H1 (cell line): ENCODE results near the gene DDX31. TPM values are rescaled to one million over a fixed set of nuclear protein-coding genes. Genes with fewer than 3 reads are reported as not detected.

Experiments used
- CTCF ChIA-PET: fragments of 300-600 bp; sonication (Branson Sonifier 250); formaldehyde crosslinking; loops from one replicate; lab custom pipeline; 2021; ENCODE audit not compliant: partially characterized antibody; lab: Charles Lee
- POLR2A ChIA-PET: fragments of 300-600 bp; sonication (Branson Sonifier 250); formaldehyde crosslinking; loops from one replicate; lab custom pipeline; 2021; ENCODE audit warnings: inconsistent platforms; ENCODE audit not compliant: partially characterized antibody; lab: Charles Lee
- DNase-seq, 2 experiments: peaks; one replicate each; pipeline versions ENCODE4 v3.0.0 to v3.0.0-alpha.2; 2010 to 2022; ENCODE audit warnings: low spot score in 2 of 2, low read depth in 1 of 2, mixed read lengths in 1 of 2
- FAIRE-seq: peaks from 2 replicates; lab custom pipeline; 2011; peaks lifted over from hg19 to GRCh38; lab: Jason Lieb, UNC
- H2AFZ ChIP-seq: 2 replicates; pipeline ENCODE4 v1.8.1; 2012; ENCODE audit warnings: low read length, inconsistent platforms
- H2AK5ac ChIP-seq: 2 replicates; pipeline ENCODE4 v1.6.1; 2013; ENCODE audit warnings: low read depth, low read length
- H2BK120ac ChIP-seq: replicated peaks from 2 replicates; pipeline ENCODE3; 2013; ENCODE audit warnings: low read depth, low read length, inconsistent platforms
- H2BK12ac ChIP-seq: 2 replicates; pipeline ENCODE4 v1.6.1; 2013; ENCODE audit warnings: low read depth, low read length
- H2BK15ac ChIP-seq: 2 replicates; pipeline ENCODE4 v1.6.1; 2013; ENCODE audit warnings: low read length
- H2BK20ac ChIP-seq: 2 replicates; pipeline ENCODE4 v1.6.1; 2013; ENCODE audit warnings: low read length
- H2BK5ac ChIP-seq: 2 replicates; pipeline ENCODE4 v1.6.1; 2013; ENCODE audit warnings: low read depth, low read length
- H3K14ac ChIP-seq: 2 replicates; pipeline ENCODE4 v1.6.1; 2013; ENCODE audit warnings: inconsistent platforms; ENCODE audit not compliant: insufficient read length
- H3K18ac ChIP-seq: 2 replicates; pipeline ENCODE4 v1.6.1; 2013; ENCODE audit warnings: low read length; ENCODE audit errors: extremely low read depth
- H3K23ac ChIP-seq: 2 replicates; pipeline ENCODE4 v1.6.1; 2013; ENCODE audit warnings: inconsistent platforms; ENCODE audit not compliant: insufficient read length
- H3K23me2 ChIP-seq: 2 replicates; pipeline ENCODE4 v1.6.1; 2013; ENCODE audit warnings: low read depth, low read length
- H3K27ac ChIP-seq: 2 replicates; pipeline ENCODE4 v1.6.1; 2011; ENCODE audit warnings: low read depth, low read length, inconsistent platforms
- H3K27me3 ChIP-seq, 4 experiments: replicated peaks in 1 of 4; 1 replicate in 1 of 4; 2 replicates in 3 of 4; pipeline versions ENCODE4 v1.6.1 to v1.8.1; 2011 to 2013; ENCODE audit warnings: low read length in 3 of 4, mild to moderate bottlenecking in 3 of 4, inconsistent platforms in 2 of 4, mixed read lengths in 2 of 4, moderate library complexity in 1 of 4; ENCODE audit not compliant: control insufficient read depth in 3 of 4, insufficient read depth in 3 of 4; ENCODE audit errors: extremely low read depth in 1 of 4
- H3K36me3 ChIP-seq, 4 experiments: 2 replicates each; pipeline versions ENCODE4 v1.6.1 to v1.8.1; 2011 to 2013; ENCODE audit warnings: mild to moderate bottlenecking in 4 of 4, low read length in 3 of 4, moderate library complexity in 2 of 4, control low read depth in 1 of 4, inconsistent platforms in 1 of 4; ENCODE audit not compliant: insufficient read depth in 4 of 4, control insufficient read depth in 2 of 4
- H3K4ac ChIP-seq: replicated peaks from 2 replicates; pipeline ENCODE3; 2013; ENCODE audit warnings: low read length, low read depth, mixed read lengths, inconsistent platforms; ENCODE audit not compliant: insufficient read length
- H3K4me1 ChIP-seq, 4 experiments: replicated peaks in 1 of 4; 1 replicate in 1 of 4; 2 replicates in 3 of 4; pipeline versions ENCODE4 v1.6.1 to v1.8.1; 2011 to 2013; ENCODE audit warnings: low read length in 3 of 4, inconsistent platforms in 2 of 4, mixed read lengths in 1 of 4; ENCODE audit not compliant: insufficient read depth in 4 of 4, control insufficient read depth in 3 of 4
- H3K4me2 ChIP-seq, 2 experiments: 2 replicates each; pipeline versions ENCODE4 v1.6.1 to v1.8.1; 2011 to 2013; ENCODE audit warnings: low read depth in 2 of 2, low read length in 2 of 2, control low read depth in 1 of 2, inconsistent platforms in 1 of 2, mild to moderate bottlenecking in 1 of 2; ENCODE audit not compliant: insufficient read depth in 1 of 2
- H3K4me3 ChIP-seq, 4 experiments: fragments of 200-600, 300-600 bp in 1 of 4; sonication (generic), shearing (Covaris generic), sonication (Bioruptor Twin) in 1 of 4; 2 replicates each; pipeline versions ENCODE4 v1.5.1 to v1.8.1; 2011 to 2016; ENCODE audit warnings: low read length in 4 of 4, low read depth in 3 of 4, control low read depth in 2 of 4, inconsistent platforms in 2 of 4, mild to moderate bottlenecking in 2 of 4, mixed read lengths in 1 of 4, moderate library complexity in 1 of 4; ENCODE audit not compliant: insufficient read depth in 2 of 4; ENCODE audit errors: extremely low read depth in 1 of 4
- H3K56ac ChIP-seq: replicated peaks from 2 replicates; pipeline ENCODE3; 2013; ENCODE audit warnings: low read depth, mild to moderate bottlenecking, mixed read lengths, low read length, inconsistent platforms; ENCODE audit not compliant: insufficient read length
- H3K79me1 ChIP-seq: 2 replicates; pipeline ENCODE4 v1.6.1; 2013; ENCODE audit warnings: low read depth, low read length, control low read depth
- H3K79me2 ChIP-seq, 2 experiments: 2 replicates each; pipeline versions ENCODE4 v1.6.1 to v1.8.1; 2012 to 2013; ENCODE audit warnings: low read length in 2 of 2, mild to moderate bottlenecking in 2 of 2, inconsistent platforms in 1 of 2; ENCODE audit not compliant: insufficient read depth in 2 of 2, control insufficient read depth in 1 of 2
- H3K9ac ChIP-seq, 4 experiments: replicated peaks in 1 of 4; 1 replicate in 1 of 4; 2 replicates in 3 of 4; pipeline versions ENCODE4 v1.6.1 to v1.8.1; 2011 to 2013; ENCODE audit warnings: low read depth in 3 of 4, low read length in 3 of 4, control low read depth in 2 of 4, mild to moderate bottlenecking in 2 of 4, moderate library complexity in 2 of 4, inconsistent platforms in 1 of 4; ENCODE audit errors: extremely low read depth in 1 of 4
- H3K9me3 ChIP-seq, 2 experiments: 2 replicates each; pipeline versions ENCODE4 v1.6.1 to v1.8.1; 2012 to 2013; ENCODE audit warnings: mild to moderate bottlenecking in 2 of 2, moderate library complexity in 2 of 2, control low read depth in 1 of 2, inconsistent platforms in 1 of 2, low read depth in 1 of 2, low read length in 1 of 2, mixed read lengths in 1 of 2; ENCODE audit not compliant: insufficient read depth in 2 of 2
- H4K20me1 ChIP-seq, 2 experiments: replicated peaks in 1 of 2; 2 replicates each; pipeline versions ENCODE3 to v1.8.1; 2011 to 2013; ENCODE audit warnings: inconsistent platforms in 2 of 2, low read length in 2 of 2, mild to moderate bottlenecking in 1 of 2; ENCODE audit not compliant: insufficient read depth in 2 of 2, control insufficient read depth in 1 of 2
- H4K5ac ChIP-seq: 2 replicates; pipeline ENCODE4 v1.6.1; 2013; ENCODE audit warnings: low read length, low read depth, mixed read lengths, inconsistent platforms; ENCODE audit not compliant: insufficient read length
- H4K8ac ChIP-seq: 2 replicates; pipeline ENCODE4 v1.8.0; 2013; ENCODE audit warnings: mild to moderate bottlenecking, moderate library complexity, low read length, inconsistent platforms; ENCODE audit not compliant: insufficient read depth; ENCODE audit errors: extremely low read depth
- H4K91ac ChIP-seq: replicated peaks from 2 replicates; pipeline ENCODE3; 2013; ENCODE audit warnings: low read length, mixed read lengths, inconsistent platforms; ENCODE audit not compliant: insufficient read length
- CBX5 ChIP-seq: fragments of 300-800, 300-1000 bp; sonication (generic); IDR thresholded peaks from 2 replicates; pipeline ENCODE4 v1.7.1; 2016; ENCODE audit warnings: antibody characterized with exemption, low read length, low read depth
- CHD1 ChIP-seq: IDR thresholded peaks from 2 replicates; pipeline ENCODE4 v1.6.1; 2012; ENCODE audit warnings: low read depth, low read length, improper control_type of control experiment
- EGR1 ChIP-seq: IDR thresholded peaks from 2 replicates; pipeline ENCODE4 v1.6.1; 2011; ENCODE audit warnings: low read depth, low read length, borderline replicate concordance
- HDAC6 ChIP-seq: IDR thresholded peaks from one replicate; pipeline ENCODE4 v1.7.1; 2012; ENCODE audit warnings: low read depth, mild to moderate bottlenecking, inconsistent platforms, low read length, moderate library complexity
- KDM1A ChIP-seq: fragments of 200-600, 300-600 bp; sonication (generic); IDR thresholded peaks from 2 replicates; pipeline ENCODE4 v1.7.1; 2016; ENCODE audit warnings: mild to moderate bottlenecking, low read length, borderline replicate concordance
- MAX ChIP-seq: IDR thresholded peaks from 2 replicates; pipeline ENCODE4 v1.6.1; 2012; ENCODE audit warnings: inconsistent platforms
- SIX5 ChIP-seq: IDR thresholded peaks from 2 replicates; pipeline ENCODE4 v1.6.1; 2011; ENCODE audit warnings: mild to moderate bottlenecking, low read depth, low read length
- TAF1 ChIP-seq: IDR thresholded peaks from 2 replicates; pipeline ENCODE4 v1.6.1; 2011; ENCODE audit warnings: mild to moderate bottlenecking, low read depth, low read length
- WGBS, 2 experiments: shearing (Covaris generic) in 1 of 2; methylation state at CpG; one replicate each; pipeline versions ENCODE4 v1.1.6 to v1.1.7; 2013 to 2015; ENCODE audit warnings: low lambda C conversion rate in 2 of 2, mixed read lengths in 2 of 2, inconsistent platforms in 1 of 2, low coverage in 1 of 2, missing lambda C conversion rate in 1 of 2; ENCODE audit not compliant: insufficient replicate concordance in 2 of 2, insufficient coverage in 1 of 2, insufficient read length in 1 of 2; ENCODE audit errors: extremely low coverage in 1 of 2, missing lambda C conversion rate in 1 of 2; 5-methylcytosine and 5-hydroxymethylcytosine counted together
- polyA plus RNA-seq, 7 experiments: library from polyadenylated mRNA; depleted of rRNA in 3 of 7; stranded (reverse) in 5 of 7; unstranded in 2 of 7; fragments of >200 nt in 5 of 7; fragments of 200-250 nt in 2 of 7; gene quantifications; 1 replicate in 5 of 7; 2 replicates in 1 of 7; 4 replicates in 1 of 7; pipeline versions ENCODE4 v1.2.1 to v1.2.3, GENCODE V29; 2011 to 2013; ENCODE audit warnings: missing spikeins in 2 of 7, mixed read lengths in 2 of 7
- total RNA-seq: library from RNA; stranded (reverse); fragmentation: NEBNext Ultra II Directional; extraction: Animal tissue kit (Norgen Biotek cat#: 25700); gene quantifications from 2 replicates; pipeline ENCODE4 v1.2.1, GENCODE V29; 2021

Gene DDX31
- total and polyA plus RNA-seq, 2 of the 8 experiments (the other 6 are each of a cell fraction or from before 2014, with no cell fraction given), result 9.5 to 23.7 TPM

- H2AFZ ChIP-seq, result no peak overlapping the region
- ChIA-PET CTCF (interaction anchor here (0.7 to 1.7 kb wide), 4 partner anchors 34 to 342 kb away, joined by 3 to 4 read pairs (median 3); no protein-coding TSS in a partner anchor), POLR2A (no interaction called here)
- H2BK12ac ChIP-seq, result no peak overlapping the region
- H3K27me3 ChIP-seq, result no peaks in the 10 kb centered on the region
- H3K14ac ChIP-seq, result no peak overlapping the region
- H3K9me3 ChIP-seq, result no peaks in the 10 kb centered on the region
- H3K23ac ChIP-seq, result no peak overlapping the region
- H2AK5ac ChIP-seq, result no peak overlapping the region
- no peaks in the 10 kb centered on the region for H3K36me3 ChIP-seq
- no peak overlapping the region for H3K9ac ChIP-seq
- H2BK20ac ChIP-seq, result no peak overlapping the region
- no peak overlapping the region for H4K8ac ChIP-seq
- DNase-seq (no peak), FAIRE-seq (no peak)
- no peak overlapping the region for H2BK120ac ChIP-seq
- peaks cover 0 to 2% of the 10 kb centered on the region in 2 experiments for H4K20me1 ChIP-seq
- H3K56ac ChIP-seq, result no peak overlapping the region
- no peak overlapping the region for H2BK5ac ChIP-seq
- H2BK15ac ChIP-seq, result no peak overlapping the region
- H3K4me2 ChIP-seq, result no peak overlapping the region
- H3K27ac ChIP-seq, result no peak overlapping the region
- WGBS, 2 experiments, result 86% methylated on average over 13 of the region's 13 CpGs; no CpG with 5 or more reads in 1 of the 2 experiments
- H3K18ac ChIP-seq, result no peak overlapping the region; the same call in 1 of the 2 replicates
- H3K4me1 ChIP-seq, result peaks cover 0 to 3% (median 2%) of the 10 kb centered on the region in 4 experiments; a peak in 3 of 7 replicates
- no peaks in the 10 kb centered on the region for H3K79me2 ChIP-seq
- H3K4ac ChIP-seq, result no peak overlapping the region
- TF ChIP-seq TAF1 (no peak), CHD1 (no peak), HDAC6 (no peak), CBX5 (no peak), KDM1A (no peak), MAX (no peak), SIX5 (no peak), EGR1 (no peak)
- H3K79me1 ChIP-seq, result no peaks in the 10 kb centered on the region
- no peak overlapping the region for H3K4me3 ChIP-seq
- H4K5ac ChIP-seq, result no peak overlapping the region
- no peak overlapping the region for H4K91ac ChIP-seq
- H3K23me2 ChIP-seq, result peaks cover under 1% of the 10 kb centered on the region; the same call in 1 of the 2 replicates
These were observed 118.2 kb downstream of the DDX31 start for GRCh38 chr9:132551556-132551955.
